Measurements from ENCODE around the gene PDPR. TPM values are rescaled to one million over a fixed set of nuclear protein-coding genes. Genes with fewer than 3 reads are reported as not detected.

PDPR gene
- total RNA-seq, 1 experiment from 2014 or later = 26.9 TPM

DNA sequence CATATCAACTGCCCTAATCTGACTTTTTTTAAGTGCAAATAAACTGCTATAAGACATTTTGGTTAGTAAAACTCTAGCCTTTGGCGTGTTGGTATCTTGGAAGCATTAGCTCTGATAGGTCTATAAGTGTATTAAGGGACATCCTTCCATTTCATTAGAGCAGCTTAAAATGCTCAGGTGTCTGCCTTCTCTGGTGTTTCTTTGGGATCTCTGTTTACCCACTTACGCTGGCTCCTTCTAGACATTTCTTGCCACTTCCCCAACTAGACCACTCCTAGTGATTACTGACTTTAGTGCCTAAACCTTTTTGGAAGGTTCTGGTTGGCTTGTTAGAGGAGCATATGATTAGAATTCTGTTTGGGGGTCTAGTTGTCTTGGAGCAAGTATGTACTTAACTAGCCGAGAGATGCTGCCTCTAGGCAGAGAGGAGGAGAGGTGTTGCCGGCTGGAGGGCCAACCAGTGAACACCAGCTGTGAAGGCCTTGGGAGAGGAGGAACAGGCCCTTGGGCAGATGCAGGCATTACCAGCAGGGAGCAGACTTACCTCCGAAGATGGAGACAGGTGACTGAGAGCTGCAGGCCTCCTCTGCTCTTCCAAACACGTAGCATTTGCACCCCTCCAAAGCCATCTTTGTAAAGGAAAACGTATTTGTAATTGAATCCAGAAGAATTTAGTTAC is 44.3 kb downstream of the PDPR start:
- Histone ChIP-seq H3K27ac (ENCODE audit: low read length) (no peak overlapping the region), H3K36me3 (ENCODE audit: control insufficient read depth, insufficient read depth, low read length) (peaks cover 15% of the 10 kb centered on the region), H3K9me3 (ENCODE audit: control insufficient read depth, insufficient read depth, low read depth, low read length) (no peaks in the 10 kb centered on the region), H3K27me3 (ENCODE audit: control insufficient read depth, insufficient read depth, low read length) (no peaks in the 10 kb centered on the region), H3K4me1 (ENCODE audit: control insufficient read depth, insufficient read depth, low read length) (no peaks in the 10 kb centered on the region; the same call in 1 of the 2 replicates), H3K4me3 (ENCODE audit: low read depth in 2 of 2, low read length in 2 of 2) (no peak overlapping the region)
- CTCF ChIA-PET = no interaction called here
- no peak for ATAC-seq
- BruUV-seq (replicated peaks) = no TSS peak
- POLR2A ChIA-PET = interaction anchor here (0.6 kb wide), 1 partner anchor 131 kb away, joined by 3 read pairs; the partner anchor contains the start of gene AARS1
- intact Hi-C loops (cut with micrococcal nuclease; ENCODE audit: unreplicated experiment) (no loop called here), in situ Hi-C loops (cut with HindIII; ENCODE audit: low pct_unique_long_range_greater_than_20kb, low sequenced_read_pairs) (no loop called here)
- TF ChIP-seq POLR2AphosphoS5 (IDR thresholded peaks at IDR 0.05; ENCODE audit: low read depth, low read length) = no peak
- TF ChIP-seq, protein P1, sequence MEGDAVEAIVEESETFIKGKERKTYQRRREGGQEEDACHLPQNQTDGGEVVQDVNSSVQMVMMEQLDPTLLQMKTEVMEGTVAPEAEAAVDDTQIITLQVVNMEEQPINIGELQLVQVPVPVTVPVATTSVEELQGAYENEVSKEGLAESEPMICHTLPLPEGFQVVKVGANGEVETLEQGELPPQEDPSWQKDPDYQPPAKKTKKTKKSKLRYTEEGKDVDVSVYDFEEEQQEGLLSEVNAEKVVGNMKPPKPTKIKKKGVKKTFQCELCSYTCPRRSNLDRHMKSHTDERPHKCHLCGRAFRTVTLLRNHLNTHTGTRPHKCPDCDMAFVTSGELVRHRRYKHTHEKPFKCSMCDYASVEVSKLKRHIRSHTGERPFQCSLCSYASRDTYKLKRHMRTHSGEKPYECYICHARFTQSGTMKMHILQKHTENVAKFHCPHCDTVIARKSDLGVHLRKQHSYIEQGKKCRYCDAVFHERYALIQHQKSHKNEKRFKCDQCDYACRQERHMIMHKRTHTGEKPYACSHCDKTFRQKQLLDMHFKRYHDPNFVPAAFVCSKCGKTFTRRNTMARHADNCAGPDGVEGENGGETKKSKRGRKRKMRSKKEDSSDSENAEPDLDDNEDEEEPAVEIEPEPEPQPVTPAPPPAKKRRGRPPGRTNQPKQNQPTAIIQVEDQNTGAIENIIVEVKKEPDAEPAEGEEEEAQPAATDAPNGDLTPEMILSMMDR (IDR thresholded peaks at IDR 0.05) = no peak
- no peak for DNase-seq (ENCODE audit: low read depth, low spot score)

DNA sequence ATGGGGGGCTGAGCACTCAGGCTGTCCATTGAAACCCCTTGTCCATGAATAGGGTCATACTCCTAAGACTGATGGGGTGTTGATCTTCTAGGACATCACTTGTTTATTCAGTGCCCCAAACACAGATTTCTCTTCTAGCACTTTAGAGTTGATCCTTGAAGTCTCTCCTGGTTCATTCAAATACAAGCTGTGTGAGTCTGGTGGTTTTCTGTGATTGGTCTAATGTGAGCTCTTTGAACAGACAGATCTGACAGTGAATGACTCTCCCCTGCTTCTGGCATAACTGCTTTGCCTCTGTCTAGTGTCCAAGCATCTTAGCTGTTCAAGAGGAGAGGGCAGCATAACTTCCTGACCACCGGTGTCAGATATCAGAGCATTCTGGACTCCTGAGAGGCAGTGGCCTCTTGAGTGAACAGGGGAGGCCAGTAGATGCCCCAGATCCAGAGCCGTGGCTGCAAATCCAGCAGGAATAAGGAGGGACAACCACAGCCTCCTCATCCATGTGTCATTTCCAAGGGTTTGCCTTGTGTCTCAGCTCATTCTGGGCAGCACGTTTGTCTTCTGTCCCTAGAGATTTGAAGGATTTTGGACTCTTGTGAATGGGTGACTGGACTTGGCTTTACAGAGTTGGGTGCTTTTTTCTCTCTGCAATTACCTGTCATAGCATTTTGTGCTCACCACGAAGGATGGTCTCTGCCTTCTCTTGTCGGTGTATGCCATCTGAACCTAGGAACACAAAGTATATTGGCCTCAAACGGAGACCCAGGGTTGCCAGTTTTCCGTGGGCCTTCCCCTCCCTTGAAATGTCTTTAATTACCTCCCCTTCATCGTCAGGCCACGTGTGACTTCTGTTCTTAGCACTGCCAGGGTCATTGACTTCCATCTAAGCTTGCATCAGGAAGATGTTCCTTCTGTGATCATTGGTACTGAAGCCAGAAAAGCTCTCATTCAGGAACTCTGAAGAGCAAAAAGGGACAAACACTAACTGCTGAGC is 45.5 kb downstream of the PDPR start:
- in situ Hi-C loops (cut with HindIII; ENCODE audit: low pct_unique_long_range_greater_than_20kb, low sequenced_read_pairs) (no loop called here), intact Hi-C loops (cut with micrococcal nuclease; ENCODE audit: unreplicated experiment) (no loop called here)
- Histone ChIP-seq H3K27me3 (ENCODE audit: control insufficient read depth, insufficient read depth, low read length) (no peaks in the 10 kb centered on the region), H3K36me3 (ENCODE audit: control insufficient read depth, insufficient read depth, low read length) (peaks cover 13% of the 10 kb centered on the region), H3K4me3 (ENCODE audit: low read depth in 2 of 2, low read length in 2 of 2) (no peak overlapping the region), H3K9me3 (ENCODE audit: control insufficient read depth, insufficient read depth, low read depth, low read length) (no peaks in the 10 kb centered on the region), H3K4me1 (ENCODE audit: control insufficient read depth, insufficient read depth, low read length) (no peaks in the 10 kb centered on the region; the same call in 1 of the 2 replicates), H3K27ac (ENCODE audit: low read length) (no peak overlapping the region)
- DNase-seq (ENCODE audit: low read depth, low spot score) (no peak), ATAC-seq (no peak)
- TF ChIP-seq TCF7L2 (IDR thresholded peaks at IDR 0.05; ENCODE audit: low read depth, low read length) = no peak
- TF ChIP-seq, protein P1 (IDR thresholded peaks at IDR 0.05) = no peak
- no peak for TF ChIP-seq POLR2AphosphoS5 (IDR thresholded peaks at IDR 0.05; ENCODE audit: low read depth, low read length)
- no peak for TF ChIP-seq SIN3A (IDR thresholded peaks at IDR 0.05; ENCODE audit: borderline replicate concordance, insufficient read depth, low read depth, low read length)
- TF ChIP-seq, protein P2, sequence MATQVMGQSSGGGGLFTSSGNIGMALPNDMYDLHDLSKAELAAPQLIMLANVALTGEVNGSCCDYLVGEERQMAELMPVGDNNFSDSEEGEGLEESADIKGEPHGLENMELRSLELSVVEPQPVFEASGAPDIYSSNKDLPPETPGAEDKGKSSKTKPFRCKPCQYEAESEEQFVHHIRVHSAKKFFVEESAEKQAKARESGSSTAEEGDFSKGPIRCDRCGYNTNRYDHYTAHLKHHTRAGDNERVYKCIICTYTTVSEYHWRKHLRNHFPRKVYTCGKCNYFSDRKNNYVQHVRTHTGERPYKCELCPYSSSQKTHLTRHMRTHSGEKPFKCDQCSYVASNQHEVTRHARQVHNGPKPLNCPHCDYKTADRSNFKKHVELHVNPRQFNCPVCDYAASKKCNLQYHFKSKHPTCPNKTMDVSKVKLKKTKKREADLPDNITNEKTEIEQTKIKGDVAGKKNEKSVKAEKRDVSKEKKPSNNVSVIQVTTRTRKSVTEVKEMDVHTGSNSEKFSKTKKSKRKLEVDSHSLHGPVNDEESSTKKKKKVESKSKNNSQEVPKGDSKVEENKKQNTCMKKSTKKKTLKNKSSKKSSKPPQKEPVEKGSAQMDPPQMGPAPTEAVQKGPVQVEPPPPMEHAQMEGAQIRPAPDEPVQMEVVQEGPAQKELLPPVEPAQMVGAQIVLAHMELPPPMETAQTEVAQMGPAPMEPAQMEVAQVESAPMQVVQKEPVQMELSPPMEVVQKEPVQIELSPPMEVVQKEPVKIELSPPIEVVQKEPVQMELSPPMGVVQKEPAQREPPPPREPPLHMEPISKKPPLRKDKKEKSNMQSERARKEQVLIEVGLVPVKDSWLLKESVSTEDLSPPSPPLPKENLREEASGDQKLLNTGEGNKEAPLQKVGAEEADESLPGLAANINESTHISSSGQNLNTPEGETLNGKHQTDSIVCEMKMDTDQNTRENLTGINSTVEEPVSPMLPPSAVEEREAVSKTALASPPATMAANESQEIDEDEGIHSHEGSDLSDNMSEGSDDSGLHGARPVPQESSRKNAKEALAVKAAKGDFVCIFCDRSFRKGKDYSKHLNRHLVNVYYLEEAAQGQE (IDR thresholded peaks at IDR 0.05; ENCODE audit: insufficient read depth in 1 of 2, low read depth in 2 of 2, low read length in 1 of 2) = no peak
- CTCF ChIA-PET = no interaction called here
- POLR2A ChIA-PET = no interaction called here
- BruUV-seq (replicated peaks) = no TSS peak
